ENCODE results near the gene AMDHD2.
A peak's percentile ranks its signal among the peaks of the same experiment; 100 is the strongest.

The AMDHD2 gene

DNA sequence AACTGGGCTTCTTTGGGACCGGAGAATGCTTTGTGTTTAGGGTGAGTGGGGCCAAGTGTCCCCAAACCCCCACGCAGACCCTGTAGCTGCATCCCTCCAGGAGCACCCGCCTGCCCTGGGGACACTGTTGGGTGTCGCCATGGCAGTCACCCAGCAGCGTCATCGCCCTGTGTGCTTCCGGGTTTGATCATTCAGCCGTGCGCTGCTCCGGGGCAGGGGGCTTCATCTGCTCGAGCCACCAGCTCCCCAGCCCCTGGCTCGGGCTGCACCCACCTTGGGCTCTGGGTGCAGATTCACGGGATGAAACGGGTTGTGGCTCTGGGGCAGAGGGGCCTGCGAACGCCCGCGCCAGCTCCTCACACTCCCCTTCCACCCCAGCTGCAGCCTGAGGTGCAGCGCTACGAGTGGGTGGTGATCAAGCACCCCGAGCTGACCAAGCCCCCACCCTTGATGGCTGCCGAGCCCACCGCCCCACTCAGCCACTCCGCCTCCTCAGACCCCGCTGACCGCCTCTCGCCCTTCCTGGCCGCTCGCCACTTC, 20.2 kb upstream of the AMDHD2 start:
- TF ChIP-seq, protein P1, sequence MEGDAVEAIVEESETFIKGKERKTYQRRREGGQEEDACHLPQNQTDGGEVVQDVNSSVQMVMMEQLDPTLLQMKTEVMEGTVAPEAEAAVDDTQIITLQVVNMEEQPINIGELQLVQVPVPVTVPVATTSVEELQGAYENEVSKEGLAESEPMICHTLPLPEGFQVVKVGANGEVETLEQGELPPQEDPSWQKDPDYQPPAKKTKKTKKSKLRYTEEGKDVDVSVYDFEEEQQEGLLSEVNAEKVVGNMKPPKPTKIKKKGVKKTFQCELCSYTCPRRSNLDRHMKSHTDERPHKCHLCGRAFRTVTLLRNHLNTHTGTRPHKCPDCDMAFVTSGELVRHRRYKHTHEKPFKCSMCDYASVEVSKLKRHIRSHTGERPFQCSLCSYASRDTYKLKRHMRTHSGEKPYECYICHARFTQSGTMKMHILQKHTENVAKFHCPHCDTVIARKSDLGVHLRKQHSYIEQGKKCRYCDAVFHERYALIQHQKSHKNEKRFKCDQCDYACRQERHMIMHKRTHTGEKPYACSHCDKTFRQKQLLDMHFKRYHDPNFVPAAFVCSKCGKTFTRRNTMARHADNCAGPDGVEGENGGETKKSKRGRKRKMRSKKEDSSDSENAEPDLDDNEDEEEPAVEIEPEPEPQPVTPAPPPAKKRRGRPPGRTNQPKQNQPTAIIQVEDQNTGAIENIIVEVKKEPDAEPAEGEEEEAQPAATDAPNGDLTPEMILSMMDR (IDR thresholded peaks at IDR 0.05; ENCODE audit: insufficient read depth, low read length, poor library complexity, severe bottlenecking): no peak
- H3K27me3 ChIP-seq (replicated peaks; ENCODE audit: control insufficient read depth, insufficient read depth, low read length): no peaks in the 10 kb centered on the region
- no peak for DNase-seq (ENCODE audit: extremely low read depth, insufficient read length)
- no peak overlapping the region for H3K4me3 ChIP-seq (replicated peaks; ENCODE audit: low read depth, low read length)
- peaks cover 2% of the 10 kb centered on the region for H3K36me3 ChIP-seq (ENCODE audit: control insufficient read depth, insufficient read depth, low read length)

DNA sequence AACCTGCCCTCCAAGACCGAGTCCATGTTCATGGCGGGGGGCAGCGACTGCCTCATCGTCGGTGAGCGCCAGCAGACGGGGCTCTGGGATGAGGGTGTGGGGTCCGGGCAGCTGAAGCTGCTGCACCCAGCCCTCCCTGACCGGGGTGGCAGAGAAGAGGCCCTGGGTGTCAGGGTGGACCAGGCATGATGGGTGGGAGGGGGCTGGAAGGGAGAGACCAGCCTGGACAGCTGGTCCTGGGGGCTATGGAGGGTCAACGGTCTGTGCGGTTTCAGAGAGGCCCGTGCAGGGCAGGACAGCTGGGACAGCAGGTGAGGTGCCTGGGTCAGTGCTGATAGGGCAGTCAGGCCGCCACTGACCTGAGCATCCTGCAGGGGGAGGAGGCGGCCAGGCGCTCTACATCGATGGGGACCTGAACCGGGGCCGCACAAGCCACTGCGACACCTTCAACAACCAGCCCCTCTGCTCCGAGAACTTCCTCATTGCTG, 19.7 kb upstream of the AMDHD2 start:
- Histone ChIP-seq H3K36me3 (ENCODE audit: control insufficient read depth, insufficient read depth, low read length) (peaks cover 2% of the 10 kb centered on the region), H3K4me3 (replicated peaks; ENCODE audit: low read depth, low read length) (no peak overlapping the region), H3K27me3 (replicated peaks; ENCODE audit: control insufficient read depth, insufficient read depth, low read length) (no peaks in the 10 kb centered on the region)
- TF ChIP-seq, protein P1 (IDR thresholded peaks at IDR 0.05; ENCODE audit: insufficient read depth, low read length, poor library complexity, severe bottlenecking): no peak
- no peak for DNase-seq (ENCODE audit: extremely low read depth, insufficient read length)

DNA sequence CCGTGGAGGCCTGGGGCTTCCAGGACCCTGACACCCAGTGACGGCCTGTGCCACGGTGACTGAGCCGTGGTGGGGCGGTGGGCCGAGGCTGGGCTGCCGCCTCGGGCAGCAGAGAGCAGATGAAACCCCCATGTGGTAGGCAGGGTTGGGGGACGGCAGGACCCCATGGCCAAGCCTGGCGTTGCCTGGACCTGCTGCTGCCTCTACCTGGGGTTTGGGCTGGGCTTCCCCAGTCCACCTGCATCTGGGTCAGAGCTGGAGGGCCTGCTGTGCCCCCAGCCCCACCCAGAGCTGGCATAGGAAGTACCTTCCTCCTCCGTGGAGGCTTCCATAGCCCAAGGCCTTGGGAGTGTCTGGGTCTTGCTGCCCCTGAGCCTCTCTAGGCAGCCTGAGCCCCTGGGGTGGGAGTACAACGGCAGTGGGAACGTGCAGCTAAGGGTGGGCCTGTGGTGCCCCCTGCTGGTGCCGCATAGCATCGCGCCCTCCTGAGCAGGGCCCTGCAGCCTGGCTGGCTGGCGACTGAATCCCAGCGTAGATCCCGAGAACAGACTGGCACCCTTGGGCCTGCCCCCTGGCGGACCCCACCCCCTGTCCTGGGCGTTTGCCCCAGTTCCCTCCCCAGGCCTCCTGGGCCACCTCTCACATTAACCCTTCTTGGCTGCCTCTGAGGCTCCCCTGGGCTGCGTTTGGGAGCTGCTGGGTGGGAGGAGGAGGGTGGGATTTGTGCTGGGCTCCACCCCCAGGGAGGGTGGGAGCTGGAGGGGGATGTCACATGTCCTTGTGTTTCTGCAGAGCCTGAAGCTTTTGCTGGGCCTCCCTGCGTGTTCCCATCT, 19.0 kb upstream of the AMDHD2 start:
- Histone ChIP-seq H3K27me3 (replicated peaks; ENCODE audit: control insufficient read depth, insufficient read depth, low read length) (no peaks in the 10 kb centered on the region), H3K36me3 (ENCODE audit: control insufficient read depth, insufficient read depth, low read length) (peaks cover 2% of the 10 kb centered on the region), H3K4me3 (replicated peaks; ENCODE audit: low read depth, low read length) (no peak overlapping the region)
- TF ChIP-seq, protein P1 (IDR thresholded peaks at IDR 0.05; ENCODE audit: insufficient read depth, low read length, poor library complexity, severe bottlenecking): peak; percentile 96
- DNase-seq (ENCODE audit: extremely low read depth, insufficient read length): peak; percentile 81

DNA sequence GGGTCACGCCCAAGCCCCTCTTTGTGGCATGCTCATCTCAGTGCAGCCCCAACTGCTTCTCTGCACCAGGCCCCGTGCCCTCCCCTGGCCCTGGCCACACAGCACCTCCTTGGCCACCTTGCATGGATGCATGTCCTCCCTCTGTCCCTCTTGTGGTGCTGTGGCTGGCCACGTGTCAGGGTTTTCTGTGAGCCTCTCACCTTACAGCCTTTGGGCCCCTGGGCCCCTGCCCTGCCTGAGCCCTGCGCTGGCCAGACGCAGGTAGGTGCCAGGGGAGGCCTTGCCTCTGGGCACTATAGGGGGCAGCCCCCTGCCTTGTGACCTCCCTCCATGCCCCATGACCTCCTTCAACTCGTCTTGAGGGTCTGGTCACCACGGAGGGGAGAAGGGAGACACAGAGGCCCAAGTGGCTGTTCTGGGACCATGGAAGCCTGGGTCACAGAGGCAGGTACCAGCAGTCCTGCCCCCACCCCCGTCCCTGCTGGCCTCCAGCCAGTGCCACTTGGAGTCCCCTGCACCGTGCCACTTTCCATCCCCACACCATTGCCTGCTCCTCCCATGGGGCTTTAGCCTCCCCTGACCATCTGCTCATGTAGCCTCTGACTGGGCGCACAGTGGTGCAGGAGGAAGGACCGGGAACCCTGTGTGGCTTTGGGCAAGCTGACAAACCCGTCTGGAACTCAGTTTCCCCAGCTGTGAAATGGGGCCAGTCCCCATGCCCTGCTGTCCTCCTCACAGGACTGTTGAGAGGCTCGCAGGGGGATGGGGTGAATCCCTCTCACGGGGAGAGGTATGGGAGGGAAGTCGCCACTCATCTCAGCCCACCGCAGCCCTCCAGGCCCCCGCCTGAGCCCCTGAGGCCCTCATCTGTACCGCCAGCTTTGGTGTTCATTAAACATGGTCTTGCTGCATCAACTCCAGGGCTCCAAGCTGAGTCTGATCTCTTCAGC, 17.9 kb upstream of the AMDHD2 start:
- H3K36me3 ChIP-seq (ENCODE audit: control insufficient read depth, insufficient read depth, low read length): peaks cover 2% of the 10 kb centered on the region
- no peaks in the 10 kb centered on the region for H3K27me3 ChIP-seq (replicated peaks; ENCODE audit: control insufficient read depth, insufficient read depth, low read length)
- TF ChIP-seq, protein P1 (IDR thresholded peaks at IDR 0.05; ENCODE audit: insufficient read depth, low read length, poor library complexity, severe bottlenecking): no peak
- no peak overlapping the region for H3K4me3 ChIP-seq (replicated peaks; ENCODE audit: low read depth, low read length)
- no peak for DNase-seq (ENCODE audit: extremely low read depth, insufficient read length)

DNA sequence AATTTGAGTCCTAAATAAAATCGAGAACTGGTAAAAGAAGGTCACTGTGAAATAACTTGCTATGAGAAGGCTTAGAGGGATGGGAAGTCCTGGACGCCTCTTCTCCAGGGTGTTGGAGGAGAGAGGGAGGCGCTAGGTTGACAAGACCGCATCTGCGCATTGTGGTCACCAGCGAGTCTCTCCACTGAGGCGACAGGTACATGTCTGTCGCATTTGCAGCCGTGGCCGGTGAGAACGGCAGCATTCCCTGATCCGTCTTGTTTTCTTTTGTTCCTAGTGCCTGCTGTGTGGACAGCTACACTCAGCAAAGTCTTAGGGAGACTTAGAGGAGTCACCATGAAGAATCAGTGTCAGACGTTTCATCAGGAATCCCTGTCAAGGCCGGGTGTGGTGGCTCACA, 14.5 kb upstream of the AMDHD2 start:
- H3K36me3 ChIP-seq (ENCODE audit: control insufficient read depth, insufficient read depth, low read length): no peaks in the 10 kb centered on the region
- no peak overlapping the region for H3K4me3 ChIP-seq (replicated peaks; ENCODE audit: low read depth, low read length)
- no peaks in the 10 kb centered on the region for H3K27me3 ChIP-seq (replicated peaks; ENCODE audit: control insufficient read depth, insufficient read depth, low read length)
- TF ChIP-seq, protein P1 (IDR thresholded peaks at IDR 0.05; ENCODE audit: insufficient read depth, low read length, poor library complexity, severe bottlenecking): no peak
- no peak for DNase-seq (ENCODE audit: extremely low read depth, insufficient read length)
